Activated naive CD4-positive, alpha-beta T cell treated with anti-CD3 and anti-CD28 coated beads, Interleukin-2, amount 10 ng/mL, durations not matched to agents 7 days and 5 days (primary cell): Measurements from ENCODE around the gene CCDC88C.
"Not testable (repeated sequence)": the region's sequence is repeated elsewhere in the genome, so short reads cannot be mapped to it uniquely, and the experiment has no call there.

ENCODE experiments used
- CTCF ChIA-PET: fragments of 350-600 bp; sonication (Branson Sonifier 250); formaldehyde crosslinking; loops from one replicate; lab custom pipeline; 2021; ENCODE audit warnings: antibody characterized with exemption; lab: Charles Lee
- DNase-seq: peaks from one replicate; pipeline ENCODE4 v3.0.0-alpha.2; 2020
- H3K27ac Mint-ChIP-seq: one replicate; pipeline ENCODE4 v1.8.0; 2021; ENCODE audit warnings: mild to moderate bottlenecking, moderate library complexity, mixed read lengths
- H3K27me3 Mint-ChIP-seq: one replicate; pipeline ENCODE4 v1.8.0; 2021; ENCODE audit warnings: mild to moderate bottlenecking, mixed read lengths
- H3K36me3 Mint-ChIP-seq: one replicate; pipeline ENCODE4 v1.8.0; 2021; ENCODE audit warnings: mixed read lengths
- H3K4me1 Mint-ChIP-seq: one replicate; pipeline ENCODE4 v1.8.0; 2021; ENCODE audit warnings: mixed read lengths
- H3K4me3 Mint-ChIP-seq: one replicate; pipeline ENCODE4 v1.8.0; 2021; ENCODE audit warnings: mild to moderate bottlenecking, moderate library complexity, mixed read lengths
- H3K9me3 Mint-ChIP-seq: one replicate; pipeline ENCODE4 v1.8.0; 2021; ENCODE audit warnings: mixed read lengths

Gene CCDC88C

DNA sequence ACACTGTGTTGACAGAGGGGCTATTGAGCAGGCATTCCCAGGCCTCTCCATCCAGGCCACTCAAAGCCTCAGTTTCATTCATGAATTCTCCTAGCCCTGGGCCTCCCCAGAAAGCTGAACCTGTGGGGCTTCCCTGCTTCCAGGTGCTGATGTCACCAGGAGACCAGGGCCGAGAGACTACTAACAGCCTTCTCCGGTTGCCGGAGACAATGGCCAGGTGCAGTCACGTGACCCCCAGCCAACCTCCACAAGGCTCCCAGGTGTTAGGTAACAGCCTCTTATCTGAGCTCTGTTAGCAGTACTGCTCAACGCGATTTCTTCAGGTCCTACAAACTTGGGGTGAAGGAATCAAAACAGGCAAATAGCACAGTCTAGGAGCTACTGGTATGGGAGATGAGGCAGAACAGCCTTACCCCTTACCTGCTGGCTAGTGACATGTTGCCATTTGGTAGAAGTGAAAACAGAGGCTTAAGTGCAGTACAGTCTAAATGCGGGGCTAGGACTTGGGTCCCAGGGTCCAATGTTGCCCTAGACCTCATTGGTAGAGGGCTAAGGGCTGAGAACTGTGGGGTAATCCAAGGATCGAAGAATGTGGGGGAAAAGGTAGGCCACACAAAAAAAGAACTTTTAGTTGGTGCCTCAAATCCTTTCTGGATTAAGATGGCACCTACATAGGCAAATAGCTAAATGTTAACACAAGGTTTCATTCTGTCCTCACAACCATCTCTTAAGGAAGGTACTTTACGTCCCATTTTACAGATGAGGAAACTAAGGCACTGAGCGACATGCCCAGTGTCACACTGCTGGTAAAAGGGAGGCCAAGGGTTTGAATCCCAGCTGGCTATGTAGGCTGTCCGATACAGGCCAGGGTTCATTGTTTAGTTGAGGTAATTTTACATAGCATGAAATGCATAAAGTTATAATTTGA lies 3.8 kb downstream of the CCDC88C start:
- CTCF ChIA-PET: interaction anchor here (0.9 to 8.5 kb wide), 5 partner anchors 8 to 89 kb away, joined by 3 to 85 read pairs (median 4); no protein-coding TSS in a partner anchor
- H3K27me3 Mint-ChIP-seq: peaks cover 2% of the 10 kb centered on the region
- H3K4me3 Mint-ChIP-seq: peak overlapping the region; percentile 94
- peak overlapping the region; percentile 99 for H3K27ac Mint-ChIP-seq
- peaks cover 65% of the 10 kb centered on the region for H3K36me3 Mint-ChIP-seq
- peaks cover 63% of the 10 kb centered on the region for H3K4me1 Mint-ChIP-seq
- DNase-seq: peak; percentile 65
- H3K9me3 Mint-ChIP-seq: no peaks in the 10 kb centered on the region

GRCh38 chr14:91412939-91413338 lies 4.7 kb downstream of the CCDC88C start:
- peak overlapping the region; percentile 94 for H3K4me3 Mint-ChIP-seq
- peaks cover 66% of the 10 kb centered on the region for H3K4me1 Mint-ChIP-seq
- CTCF ChIA-PET: interaction anchor here (0.8 to 8.5 kb wide), 2 partner anchors 40 to 88 kb away, joined by 3 to 85 read pairs; no protein-coding TSS in a partner anchor
- no peaks in the 10 kb centered on the region for H3K27me3 Mint-ChIP-seq
- peak overlapping the region; percentile 99 for H3K27ac Mint-ChIP-seq
- no peak for DNase-seq
- peaks cover 74% of the 10 kb centered on the region for H3K36me3 Mint-ChIP-seq
- H3K9me3 Mint-ChIP-seq: no peaks in the 10 kb centered on the region

DNA sequence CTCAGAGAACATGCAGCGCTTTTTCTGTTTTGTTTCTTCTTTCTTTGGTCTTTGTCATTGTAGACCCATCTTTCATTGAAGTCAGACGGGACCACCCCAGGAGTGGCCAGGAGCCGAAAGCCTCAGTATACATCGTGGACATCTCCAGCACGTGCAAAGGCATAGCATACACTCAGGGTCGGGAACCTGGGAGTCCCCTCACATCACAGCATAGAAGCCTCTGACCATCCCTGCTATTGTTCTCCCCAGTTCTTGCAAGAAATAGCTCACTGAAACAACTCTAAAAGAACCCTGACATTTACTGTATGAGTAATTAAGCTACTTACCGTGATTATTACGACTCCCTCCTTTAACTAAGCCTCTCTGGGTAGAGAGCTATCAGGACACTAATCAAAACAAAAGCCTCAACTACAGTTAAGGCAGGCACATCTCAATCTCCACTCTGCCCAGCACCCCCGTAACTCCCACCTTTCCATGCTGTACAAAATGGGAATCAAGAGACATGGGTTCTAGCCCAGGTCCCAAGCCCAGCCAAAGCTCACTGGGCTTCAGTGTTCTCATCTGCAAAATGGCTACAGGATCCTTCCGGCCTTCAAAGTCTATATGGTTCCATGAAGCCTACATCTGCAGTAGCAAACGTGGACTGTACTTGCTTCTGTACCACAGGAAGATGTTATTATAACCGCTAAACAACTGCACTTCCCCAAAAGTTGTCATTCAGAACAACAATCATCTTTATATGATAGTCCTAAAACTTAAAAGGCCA lies 6.7 kb downstream of the CCDC88C start:
- Mint-ChIP-seq H3K36me3 (peaks cover 85% of the 10 kb centered on the region), H3K9me3 (no peaks in the 10 kb centered on the region), H3K4me1 (peaks cover 86% of the 10 kb centered on the region), H3K4me3 (peak overlapping the region; percentile 63), H3K27ac (peak overlapping the region; percentile 88), H3K27me3 (no peaks in the 10 kb centered on the region)
- peak; percentile 29 for DNase-seq
- CTCF ChIA-PET: interaction anchor here (0.6 to 1.7 kb wide), 8 partner anchors 11 to 172 kb away, joined by 3 to 10 read pairs (median 4); no protein-coding TSS in a partner anchor

DNA sequence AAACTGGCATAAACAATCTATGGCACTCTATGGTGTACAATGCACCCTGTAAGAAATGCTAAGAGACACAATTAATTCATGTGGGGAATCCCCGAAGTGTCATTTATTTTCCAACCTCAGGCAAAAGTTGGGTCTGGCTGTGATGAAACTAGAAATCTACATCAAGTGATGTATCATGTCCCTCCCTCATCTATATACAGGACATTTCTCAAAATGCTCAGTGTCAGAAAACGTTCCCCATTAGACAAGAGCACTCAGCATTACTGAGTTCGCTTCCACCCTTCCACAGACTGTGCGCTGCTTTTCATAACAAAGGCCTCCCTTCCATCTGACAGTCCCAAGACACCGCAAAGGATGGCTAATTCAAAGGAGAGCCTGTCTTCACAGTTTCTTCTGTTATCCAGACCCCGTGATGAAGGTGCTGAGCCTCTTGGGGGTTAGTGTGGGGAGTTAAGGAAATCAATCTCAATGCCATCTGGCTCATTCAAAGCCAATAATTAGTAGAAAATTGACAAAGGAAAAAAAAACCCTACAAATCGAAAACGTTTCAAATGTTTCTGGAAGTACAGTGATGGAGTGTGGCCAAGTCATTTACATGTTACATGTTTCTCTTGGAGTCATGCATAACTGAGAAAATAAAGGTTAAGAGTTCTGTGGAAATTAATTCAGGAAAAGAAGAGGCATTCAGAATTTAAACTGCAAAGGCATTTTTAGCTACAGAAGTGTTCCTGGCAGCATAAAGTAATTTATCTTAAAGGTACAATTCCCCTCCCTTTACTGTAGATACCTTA lies 7.5 kb downstream of the CCDC88C start:
- CTCF ChIA-PET: interaction anchor here (1.3 to 1.7 kb wide), 3 partner anchors 10 to 91 kb away, joined by 4 to 10 read pairs (median 8); no protein-coding TSS in a partner anchor
- Mint-ChIP-seq H3K9me3 (no peaks in the 10 kb centered on the region), H3K27me3 (no peaks in the 10 kb centered on the region), H3K27ac (peak overlapping the region; percentile 88), H3K36me3 (peaks cover 88% of the 10 kb centered on the region), H3K4me3 (peak overlapping the region; percentile 63), H3K4me1 (peaks cover 91% of the 10 kb centered on the region)
- DNase-seq: peak; percentile 25

GRCh38 chr14:91409240-91409639 lies 8.4 kb downstream of the CCDC88C start:
- CTCF ChIA-PET: interaction anchor here (0.8 kb wide), 1 partner anchor 86 kb away, joined by 5 read pairs; no protein-coding TSS in a partner anchor
- H3K27me3 Mint-ChIP-seq, H3K4me3 Mint-ChIP-seq, H3K9me3 Mint-ChIP-seq: not testable (repeated sequence)
- Mint-ChIP-seq H3K36me3 (peaks cover 84% of the 10 kb centered on the region), H3K27ac (peak overlapping the region; percentile 74), H3K4me1 (peaks cover 92% of the 10 kb centered on the region)
- DNase-seq: peak; percentile 20

- no peaks in the 10 kb centered on the region for H3K9me3 Mint-ChIP-seq
- peaks cover 96% of the 10 kb centered on the region for H3K4me1 Mint-ChIP-seq
- H3K4me3 Mint-ChIP-seq: no peak overlapping the region
- peak overlapping the region; percentile 92 for H3K27ac Mint-ChIP-seq
- no peaks in the 10 kb centered on the region for H3K27me3 Mint-ChIP-seq
- DNase-seq: no peak
- peaks cover 78% of the 10 kb centered on the region for H3K36me3 Mint-ChIP-seq
- CTCF ChIA-PET: interaction anchor here (1.4 kb wide), 1 partner anchor 83 kb away, joined by 4 read pairs; no protein-coding TSS in a partner anchor
Observed at GRCh38 chr14:91406982-91407381, 10.6 kb downstream of the CCDC88C start.

DNA sequence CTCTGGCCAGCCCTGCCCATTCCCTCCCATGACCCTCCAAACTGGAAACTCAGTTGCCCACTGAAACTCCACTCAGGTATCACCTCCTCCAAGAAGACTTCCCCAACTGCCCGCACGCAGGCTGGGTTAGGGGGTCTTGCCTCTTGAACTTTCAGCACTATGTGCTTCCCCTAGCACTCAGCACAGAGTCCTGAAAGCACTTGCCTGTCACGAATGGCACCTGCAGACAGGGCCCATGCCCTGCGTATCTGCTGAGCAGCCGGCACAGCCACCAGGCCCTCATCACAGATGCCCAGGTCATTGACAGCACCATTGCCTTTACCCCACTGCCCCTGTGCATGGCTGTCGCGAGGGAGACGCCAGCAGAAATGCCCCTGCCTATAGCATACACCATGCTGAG lies 11.2 kb downstream of the CCDC88C start:
- H3K4me1 Mint-ChIP-seq: peaks cover 96% of the 10 kb centered on the region
- peak overlapping the region; percentile 92 for H3K27ac Mint-ChIP-seq
- no peak overlapping the region for H3K4me3 Mint-ChIP-seq
- H3K36me3 Mint-ChIP-seq: peaks cover 78% of the 10 kb centered on the region
- CTCF ChIA-PET: interaction anchor here (1.1 to 2.0 kb wide), 4 partner anchors 9 to 83 kb away, joined by 3 to 7 read pairs (median 4); partner anchors contain the start of gene CCDC88C
- no peaks in the 10 kb centered on the region for H3K9me3 Mint-ChIP-seq
- no peak for DNase-seq
- no peaks in the 10 kb centered on the region for H3K27me3 Mint-ChIP-seq

GRCh38 chr14:91405724-91406435 lies 11.7 kb downstream of the CCDC88C start:
- no peaks in the 10 kb centered on the region for H3K9me3 Mint-ChIP-seq
- DNase-seq: no peak
- peak overlapping the region; percentile 92 for H3K27ac Mint-ChIP-seq
- peaks cover 91% of the 10 kb centered on the region for H3K4me1 Mint-ChIP-seq
- CTCF ChIA-PET: interaction anchor here (1.1 to 2.0 kb wide), 6 partner anchors 8 to 82 kb away, joined by 3 to 7 read pairs (median 4); partner anchors contain the start of gene CCDC88C
- H3K27me3 Mint-ChIP-seq: no peaks in the 10 kb centered on the region
- H3K36me3 Mint-ChIP-seq: peaks cover 73% of the 10 kb centered on the region
- H3K4me3 Mint-ChIP-seq: no peak overlapping the region

DNA sequence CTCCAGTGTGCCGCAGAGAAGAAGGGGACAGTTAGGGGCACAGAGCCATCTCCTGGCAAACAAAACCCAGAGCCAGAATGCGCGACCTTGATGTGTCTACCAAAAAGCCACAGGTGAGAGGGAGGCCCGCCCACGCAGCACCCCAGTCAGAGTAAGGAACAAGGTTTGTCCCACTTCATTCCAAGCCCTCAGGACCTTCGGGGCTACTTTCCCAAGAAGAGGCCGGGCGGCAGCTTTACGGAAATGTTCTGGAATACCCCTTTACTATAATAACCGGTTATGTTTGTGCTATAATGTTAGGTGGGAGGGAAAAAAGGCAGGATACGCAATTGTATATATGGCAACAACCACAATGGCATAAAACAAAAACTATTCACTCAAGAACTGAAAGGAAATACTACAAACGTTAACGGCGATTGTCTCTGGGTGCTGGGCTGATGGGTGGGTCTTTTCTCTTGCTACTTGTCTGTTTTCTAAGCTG lies 12.3 kb downstream of the CCDC88C start:
- H3K9me3 Mint-ChIP-seq: no peaks in the 10 kb centered on the region
- H3K27ac Mint-ChIP-seq: peak overlapping the region; percentile 92
- CTCF ChIA-PET: interaction anchor here (1.2 to 2.0 kb wide), 6 partner anchors 9 to 82 kb away, joined by 3 to 7 read pairs (median 4); partner anchors contain the start of gene CCDC88C
- H3K4me1 Mint-ChIP-seq: peaks cover 91% of the 10 kb centered on the region
- H3K36me3 Mint-ChIP-seq: peaks cover 69% of the 10 kb centered on the region
- H3K27me3 Mint-ChIP-seq: no peaks in the 10 kb centered on the region
- peak overlapping the region; percentile 60 for H3K4me3 Mint-ChIP-seq
- DNase-seq: peak; percentile 66

DNA sequence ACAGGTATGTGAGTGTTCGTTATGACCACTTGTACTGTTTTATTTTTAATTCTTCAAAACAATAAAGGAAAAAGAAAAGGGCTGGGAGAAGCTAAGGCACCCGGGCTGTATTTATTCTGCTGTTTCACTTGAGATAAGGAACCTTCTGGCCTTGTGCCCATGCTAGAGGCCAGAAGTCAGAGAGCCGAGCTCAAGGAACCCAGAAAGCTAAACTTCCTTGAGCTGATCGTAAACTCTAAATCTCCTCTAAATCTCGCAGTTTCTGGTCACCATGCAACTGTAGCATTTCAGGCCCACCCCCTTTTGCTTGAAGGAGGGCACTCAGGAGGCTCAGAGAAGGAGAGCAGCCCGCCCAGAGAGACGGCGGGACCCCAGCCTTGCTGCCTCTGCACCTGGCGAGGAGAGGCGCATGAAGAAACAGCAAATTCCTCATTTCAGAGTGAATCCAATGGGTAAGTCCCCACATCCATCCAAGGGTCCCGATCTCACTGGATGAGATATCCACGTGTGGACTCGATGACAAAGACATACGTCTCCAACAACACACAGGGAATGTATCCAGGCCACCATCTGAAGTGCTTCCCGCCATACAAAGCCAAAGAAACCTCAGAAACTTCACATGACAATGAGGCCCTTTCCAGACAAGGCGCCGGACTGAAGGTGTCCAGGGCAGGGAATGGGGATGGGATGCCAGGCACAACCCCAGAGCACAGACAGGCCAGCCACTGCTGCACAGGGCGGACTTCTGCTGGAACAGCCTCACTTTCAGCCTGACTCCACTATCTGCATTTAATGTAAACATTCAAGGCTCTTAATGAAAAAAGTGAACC lies 14.6 kb downstream of the CCDC88C start:
- no peaks in the 10 kb centered on the region for H3K9me3 Mint-ChIP-seq
- peaks cover 59% of the 10 kb centered on the region for H3K36me3 Mint-ChIP-seq
- peak overlapping the region; percentile 69 for H3K27ac Mint-ChIP-seq
- CTCF ChIA-PET: interaction anchor here (1.1 to 1.9 kb wide), 5 partner anchors 13 to 79 kb away, joined by 3 to 8 read pairs (median 3); partner anchors contain the start of gene CCDC88C
- H3K27me3 Mint-ChIP-seq: no peaks in the 10 kb centered on the region
- peak overlapping the region; percentile 31 for H3K4me3 Mint-ChIP-seq
- H3K4me1 Mint-ChIP-seq: peaks cover 92% of the 10 kb centered on the region
- no peak for DNase-seq

- DNase-seq: no peak
- Mint-ChIP-seq H3K36me3 (peaks cover 54% of the 10 kb centered on the region), H3K4me1 (peaks cover 92% of the 10 kb centered on the region), H3K27me3 (no peaks in the 10 kb centered on the region), H3K9me3 (no peaks in the 10 kb centered on the region), H3K4me3 (peak overlapping the region; percentile 31), H3K27ac (peak overlapping the region; percentile 69)
- CTCF ChIA-PET: interaction anchor here (1.1 to 1.9 kb wide), 5 partner anchors 14 to 79 kb away, joined by 3 to 8 read pairs (median 3); partner anchors contain the start of gene CCDC88C
Observed at GRCh38 chr14:91402348-91402747, 15.3 kb downstream of the CCDC88C start.
